Myocyte (in vitro differentiated cells): ENCODE data around the gene THRAP3. TPM values are rescaled to one million over a fixed set of nuclear protein-coding genes. Genes with fewer than 3 reads are reported as not detected.

ENCODE experiments used
- DNase-seq: peaks from one replicate; pipeline ENCODE4 v3.0.0-alpha.2; 2012; ENCODE audit warnings: low read depth
- total RNA-seq: library from RNA; depleted of rRNA; stranded (reverse); fragments of >200 nt; gene quantifications from 2 replicates; pipeline ENCODE4 v1.2.3, GENCODE V29; 2014

THRAP3 gene
- total RNA-seq, 1 donor from 2014 or later: 85.8 TPM

DNA sequence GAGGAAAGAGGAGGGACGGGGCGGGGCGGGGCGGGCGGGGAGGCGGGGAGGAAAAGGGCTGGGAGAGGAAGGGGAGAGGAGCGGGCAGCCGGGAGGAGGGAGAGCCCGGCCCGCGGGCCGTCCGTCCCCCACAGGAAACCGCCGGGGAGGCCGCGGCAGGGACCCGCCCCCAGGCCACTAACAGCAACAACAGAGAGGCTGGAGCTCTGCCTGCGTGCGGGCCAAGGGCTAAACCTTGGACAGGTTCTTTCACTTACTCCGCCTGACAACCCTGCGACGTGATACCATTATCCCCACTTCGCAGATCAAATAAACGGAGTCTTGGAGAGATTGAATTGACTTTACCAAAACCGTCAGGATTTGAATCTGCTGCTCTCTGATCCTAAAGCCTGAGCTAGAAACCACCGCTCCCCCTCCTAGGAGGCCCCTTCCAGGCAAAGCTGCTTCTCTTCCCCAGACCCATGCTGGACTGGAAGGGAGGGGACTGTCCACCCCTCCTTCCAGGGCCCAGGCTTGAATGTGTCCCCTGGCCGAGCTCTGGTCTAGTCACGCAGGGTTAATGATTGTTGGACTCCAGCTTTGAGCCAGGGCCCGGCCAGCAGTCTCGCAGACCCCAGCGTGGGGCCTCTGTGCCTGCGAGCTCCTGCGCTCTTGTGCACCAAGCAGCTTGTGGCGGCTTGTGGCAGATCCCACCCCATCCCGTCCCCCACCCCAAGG, 99.6 kb downstream of the THRAP3 start, which contains the start of gene EVA1B:
Gene EVA1B (minus strand): TSS at position 10 of the 717 bp plus-strand sequence. CDS start 608 bp downstream, outside the sequence.
- peak; percentile 62 for DNase-seq

DNA sequence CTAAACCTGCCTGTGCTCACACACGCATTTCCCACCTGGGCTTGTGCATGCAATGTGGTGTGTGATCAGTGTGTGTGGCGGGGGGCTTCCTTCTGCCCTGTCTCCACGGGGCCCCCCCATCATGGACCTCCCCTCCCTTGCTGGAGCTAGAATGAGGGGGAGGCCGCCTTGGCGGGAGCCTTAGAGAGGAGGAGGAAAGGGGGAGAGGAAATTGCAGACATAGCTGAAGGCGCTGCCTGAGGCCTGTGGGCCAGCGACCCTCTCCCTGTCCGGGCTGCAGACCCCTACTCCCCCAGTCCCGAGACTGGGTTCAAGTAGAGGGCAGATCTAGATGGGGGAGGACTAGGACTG, 100.1 kb downstream of the THRAP3 start:
- DNase-seq: no peak

DNA sequence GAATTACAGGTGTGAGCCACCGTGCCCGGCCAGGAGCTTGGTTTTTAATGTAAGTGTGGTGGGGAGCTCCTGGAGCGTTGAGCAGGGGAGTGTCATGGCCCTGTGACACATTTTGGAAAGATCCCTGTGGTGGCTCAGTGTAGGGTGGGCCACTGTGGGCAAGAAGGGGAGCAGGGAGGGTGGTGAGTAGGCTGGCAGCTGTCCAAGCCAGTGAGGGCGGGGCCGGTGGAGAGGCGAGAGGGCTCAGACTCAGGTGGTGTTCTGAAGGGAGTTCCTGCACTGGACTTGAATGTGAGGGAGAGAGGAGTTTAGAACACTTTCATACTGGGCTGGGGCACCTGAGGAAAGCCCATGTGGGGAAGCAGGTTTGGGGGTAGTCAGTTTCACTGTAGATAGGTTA, 102.3 kb downstream of the THRAP3 start:
- no peak for DNase-seq

DNA sequence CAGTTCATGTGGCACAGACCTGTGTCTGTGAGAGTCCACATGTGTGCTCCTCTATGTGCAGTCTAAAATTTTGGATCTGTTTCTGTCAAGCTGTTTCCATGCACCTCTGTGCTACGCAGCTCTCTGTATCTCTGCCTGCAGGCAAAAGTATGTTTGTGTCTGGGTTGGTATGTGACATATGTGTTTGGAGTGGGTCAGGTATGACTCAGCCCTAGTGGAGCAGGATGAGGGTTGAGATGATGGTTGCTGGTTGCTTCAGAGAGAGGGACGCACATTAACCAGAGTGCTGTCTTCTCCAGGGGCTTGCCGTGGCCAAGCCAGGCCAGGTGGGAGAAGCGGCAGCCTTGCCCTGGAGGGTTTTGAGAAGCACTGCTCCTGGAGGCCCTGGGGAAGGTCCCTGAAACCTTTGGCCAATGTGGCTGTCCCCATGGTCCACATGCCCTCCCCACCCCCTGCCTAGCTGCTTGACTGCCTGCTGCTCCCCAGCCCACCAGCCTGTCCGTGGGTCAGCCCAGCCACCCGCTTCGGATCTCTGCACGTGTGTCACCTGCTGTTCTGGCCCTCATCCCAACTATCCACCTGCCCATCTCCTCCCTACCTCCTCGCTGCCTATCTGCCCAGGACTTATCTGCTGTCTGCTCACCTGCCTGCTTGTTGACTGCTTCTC, 103.3 kb downstream of the THRAP3 start:
- no peak for DNase-seq

DNA sequence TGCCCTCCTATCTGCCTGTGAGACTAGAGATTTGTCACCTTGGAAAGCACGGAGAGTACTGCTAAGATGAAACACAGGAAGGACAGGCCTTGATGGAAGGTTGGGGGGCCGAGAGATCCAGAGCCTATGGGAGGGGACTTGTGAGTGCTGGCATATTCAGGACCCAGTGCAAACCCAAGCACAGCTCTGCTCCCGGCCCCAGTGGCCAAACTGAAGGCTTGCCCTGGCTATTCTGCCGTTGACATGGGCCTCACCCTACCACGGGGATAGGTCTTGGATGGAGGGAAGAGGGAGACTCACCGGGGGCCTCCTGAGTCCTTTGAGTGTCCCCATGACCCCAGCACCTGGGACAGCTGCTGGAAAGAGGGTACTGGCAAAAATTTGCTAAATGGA, 103.8 kb downstream of the THRAP3 start:
- DNase-seq: no peak

DNA sequence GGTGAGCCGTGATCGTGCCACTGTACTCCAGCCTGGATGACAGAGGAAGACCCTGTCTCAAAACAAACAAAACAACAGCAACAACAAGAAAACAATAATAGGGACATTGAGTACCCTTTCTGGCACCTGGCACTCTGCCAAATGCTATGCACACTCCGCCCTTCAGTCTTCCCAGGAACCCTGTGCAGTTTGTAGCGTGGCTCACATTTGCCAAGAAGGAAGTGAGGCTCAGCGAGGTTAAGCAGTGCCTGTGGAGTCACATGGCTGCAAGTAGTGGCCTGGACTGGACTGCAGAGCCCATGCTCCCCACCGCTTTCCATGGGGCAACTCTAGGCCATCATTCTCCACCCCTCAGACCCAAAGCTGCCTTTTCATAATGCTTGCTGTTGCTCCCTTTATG, 104.5 kb downstream of the THRAP3 start:
- no peak for DNase-seq

DNA sequence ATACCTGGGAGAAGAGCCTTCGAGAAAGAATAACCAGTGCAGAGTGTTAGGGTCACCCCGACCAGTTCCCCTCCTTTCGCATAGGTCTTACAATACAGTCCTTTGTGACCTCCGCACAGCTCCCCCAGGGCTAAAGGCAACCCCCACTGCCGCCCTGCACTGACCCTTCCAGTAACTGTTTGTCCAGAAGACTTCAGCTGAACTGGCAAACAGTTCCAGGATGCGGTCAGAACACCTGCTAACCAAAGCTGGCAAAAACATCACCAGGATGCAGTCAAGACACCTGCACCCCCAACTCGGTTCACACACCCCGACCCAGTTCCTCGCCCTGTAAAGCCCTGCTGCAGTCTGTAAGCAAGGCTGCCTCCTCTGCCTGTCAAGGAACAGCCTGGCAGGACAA, 105.6 kb downstream of the THRAP3 start:
- no peak for DNase-seq

DNA sequence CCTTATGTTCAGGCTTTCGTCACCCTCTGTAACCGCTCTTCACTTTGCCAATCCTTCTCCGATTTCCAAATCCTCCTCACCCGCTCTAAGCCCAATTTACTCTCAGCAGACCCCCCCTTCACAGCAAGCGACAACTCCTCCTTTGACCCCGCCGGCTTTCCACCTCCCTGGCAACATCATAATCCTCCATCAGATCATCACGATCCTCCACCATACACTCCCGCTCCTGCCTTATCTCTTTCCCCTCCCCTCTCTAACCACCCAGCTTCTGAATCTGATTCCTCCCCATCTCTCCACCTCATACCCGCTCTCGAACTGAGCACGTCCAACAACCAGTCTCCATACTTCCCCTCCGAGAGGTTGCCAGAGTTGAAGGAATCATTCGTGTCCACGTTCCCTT, 106.7 kb downstream of the THRAP3 start:
- DNase-seq: no peak

DNA sequence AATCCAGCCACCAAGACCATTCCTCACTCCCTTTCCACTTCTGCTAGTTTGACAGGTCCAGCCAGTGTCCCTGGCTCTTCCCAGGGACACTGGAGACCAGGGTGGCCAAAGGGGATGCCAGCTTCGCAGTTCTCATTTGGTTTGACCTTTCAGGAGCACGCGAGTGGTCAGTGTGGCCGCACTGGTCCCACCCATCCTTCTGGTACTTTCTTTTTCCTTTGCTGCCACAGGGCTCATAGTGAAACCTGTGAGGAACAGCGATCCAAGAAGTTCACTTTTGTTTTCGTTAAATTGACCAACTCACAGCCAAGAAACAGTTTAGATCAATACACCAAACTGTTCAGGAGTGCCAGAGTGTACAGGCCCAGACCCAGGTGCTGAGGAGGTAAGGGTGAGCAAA, 113.6 kb downstream of the THRAP3 start:
- no peak for DNase-seq

DNA sequence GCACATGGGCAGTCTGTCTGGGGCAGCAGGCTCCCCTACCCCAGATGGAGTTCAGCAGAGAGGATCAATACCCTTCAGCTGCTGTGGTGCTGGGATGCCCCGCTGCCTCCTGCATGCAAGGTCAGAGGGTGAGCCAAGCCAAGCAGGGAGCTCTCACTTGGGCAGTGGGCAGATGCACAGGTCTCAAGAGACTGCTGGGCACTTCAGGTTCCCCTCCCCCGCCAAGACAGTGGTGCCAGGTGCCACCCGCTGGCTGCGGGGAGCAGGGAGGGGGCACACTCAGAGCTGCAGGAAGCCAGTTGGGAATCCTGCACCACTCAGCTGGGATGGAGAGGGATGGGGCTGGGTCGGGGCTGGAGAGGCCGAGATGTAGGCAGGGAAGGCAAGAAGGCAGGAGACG, 115.0 kb downstream of the THRAP3 start:
- no peak for DNase-seq

DNA sequence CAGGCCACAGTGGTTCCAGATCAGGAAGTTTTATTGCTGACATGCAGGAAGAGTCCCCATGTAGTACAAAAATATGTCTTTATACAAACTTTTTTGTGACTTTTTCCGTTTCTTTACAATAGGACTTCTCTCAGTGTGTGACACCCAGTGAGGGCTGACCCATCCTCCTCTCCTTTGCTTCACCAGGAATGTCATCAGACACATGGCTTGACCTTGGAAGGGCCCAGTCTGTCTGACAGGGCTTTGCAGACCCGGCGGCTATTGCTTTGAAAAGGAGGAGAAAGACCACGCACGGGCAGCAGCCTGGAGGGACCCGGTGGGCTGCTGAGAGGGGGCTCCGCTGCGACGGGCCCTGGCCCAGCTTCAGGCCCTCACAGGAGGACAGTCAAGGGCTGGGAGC, 115.4 kb downstream of the THRAP3 start:
- DNase-seq: no peak

DNA sequence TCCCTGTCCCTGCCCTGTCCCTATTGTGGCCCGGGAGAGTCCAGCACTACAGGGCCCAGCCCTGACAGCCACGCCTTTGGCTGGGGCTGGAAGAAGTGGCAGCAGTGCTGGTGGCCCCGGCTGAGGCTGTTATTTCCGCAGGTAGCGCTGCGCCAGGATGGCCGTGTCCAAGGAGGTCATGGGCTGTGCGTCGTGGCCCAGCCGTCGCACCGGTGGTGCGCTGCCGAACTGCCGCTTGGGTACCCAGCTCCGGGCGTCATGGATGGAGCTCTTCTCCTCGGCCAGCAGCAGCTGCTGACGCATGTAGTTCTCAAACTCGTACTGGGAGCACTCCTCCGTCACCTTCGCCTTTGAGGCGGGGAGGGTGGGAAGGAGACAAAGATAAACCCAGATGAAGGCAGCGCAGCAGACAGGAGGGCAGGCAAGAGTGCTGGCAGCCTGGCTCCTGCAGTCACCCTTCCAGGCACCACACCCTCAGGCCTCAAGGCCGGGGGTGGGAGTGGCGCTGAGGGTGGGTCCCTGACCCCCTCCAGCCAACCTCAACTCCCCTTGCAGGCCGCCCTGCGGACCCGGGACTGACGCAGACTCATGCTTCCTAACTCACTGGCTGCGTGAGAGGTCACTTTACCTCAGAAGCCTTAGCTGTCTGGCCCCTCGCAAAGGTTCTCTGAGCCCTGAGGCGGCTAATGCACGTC, 117.5 kb downstream of the THRAP3 start:
- DNase-seq: no peak

DNA sequence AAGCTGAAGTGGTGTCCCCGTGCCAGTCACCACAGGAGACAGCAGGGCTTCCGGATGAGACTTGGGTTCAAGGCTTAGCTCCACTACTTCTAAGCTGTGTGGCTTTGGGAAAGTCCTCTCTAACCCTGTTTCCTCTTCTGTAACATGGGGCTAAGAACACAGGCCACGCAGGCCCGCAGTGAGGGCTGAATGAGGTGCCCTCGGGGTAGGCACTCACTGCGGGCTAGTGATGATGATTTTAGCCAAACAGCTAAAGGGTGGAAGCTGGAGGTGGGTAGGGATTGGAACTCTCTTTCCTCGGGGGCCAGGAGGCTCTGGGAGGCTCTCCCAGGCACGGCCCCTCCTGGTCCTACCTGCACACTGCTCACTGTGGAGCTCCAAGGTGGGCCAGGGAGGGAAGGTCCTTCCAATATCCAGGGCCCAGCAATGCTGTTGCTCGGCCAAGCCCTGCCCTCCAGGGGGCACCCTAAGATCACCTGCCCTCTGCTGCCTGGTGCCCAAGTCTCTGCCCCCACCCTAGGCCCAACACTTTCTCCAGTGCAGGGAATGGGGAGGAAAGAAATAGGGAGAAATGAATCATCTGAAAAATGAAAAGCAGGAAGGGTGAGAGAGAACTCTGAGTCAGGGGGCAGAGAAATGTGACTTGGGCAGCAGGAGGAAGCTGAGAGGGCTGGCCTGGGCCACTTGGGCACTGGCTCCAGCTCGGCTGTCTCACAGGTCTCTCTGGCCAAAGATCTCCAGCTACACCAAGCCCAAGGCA, 118.4 kb downstream of the THRAP3 start:
- peak; percentile 76 for DNase-seq

DNA sequence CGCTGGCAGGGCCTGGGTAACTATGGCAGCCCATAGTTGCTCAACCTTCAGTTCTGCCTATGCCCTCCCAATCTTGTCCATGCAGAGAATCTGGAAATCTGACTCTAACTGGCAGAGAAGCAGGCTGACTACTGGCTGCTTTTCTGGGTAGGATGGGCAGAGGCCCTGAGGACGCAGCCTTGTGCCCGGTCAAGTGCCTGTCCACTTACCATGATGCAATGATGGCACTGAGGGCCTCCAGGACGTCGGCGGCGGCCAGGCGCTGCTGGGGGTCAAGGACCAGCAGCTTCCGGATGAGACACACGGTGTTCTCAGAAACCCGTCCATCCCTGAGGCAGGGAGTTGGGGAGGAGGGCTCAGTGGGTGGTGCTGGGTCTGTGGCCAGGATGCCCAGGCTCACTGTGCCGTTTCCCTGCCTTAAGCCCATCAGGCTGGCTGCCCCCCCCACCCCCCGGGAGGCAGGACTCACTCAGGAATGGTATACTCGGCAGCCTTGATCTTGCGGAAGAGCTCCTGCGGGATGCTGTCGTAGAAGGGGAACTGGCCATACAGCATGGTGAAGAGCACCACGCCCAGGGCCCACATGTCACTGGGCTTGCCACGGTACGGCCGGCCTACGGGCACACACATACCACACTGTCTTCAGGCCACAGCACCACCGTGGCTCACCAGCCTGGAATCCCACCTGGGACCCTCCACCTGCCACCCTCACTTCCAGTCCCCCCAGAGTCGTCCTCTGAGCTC, 119.6 kb downstream of the THRAP3 start:
- no peak for DNase-seq

DNA sequence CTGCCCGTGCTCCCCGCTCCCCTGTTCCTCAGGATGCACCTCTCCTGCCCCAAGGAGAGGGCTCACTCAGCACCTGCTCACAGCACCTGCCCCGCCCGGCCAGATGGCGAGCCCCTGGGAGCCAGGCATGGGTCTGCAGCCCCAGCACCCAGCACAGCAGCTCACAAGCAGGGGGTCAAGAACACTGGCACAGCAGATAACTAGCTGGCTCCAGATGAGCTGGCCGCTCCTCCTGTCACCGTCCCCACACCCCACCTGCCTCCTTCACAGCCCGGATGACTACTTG, 120.1 kb downstream of the THRAP3 start:
- DNase-seq: no peak

DNA sequence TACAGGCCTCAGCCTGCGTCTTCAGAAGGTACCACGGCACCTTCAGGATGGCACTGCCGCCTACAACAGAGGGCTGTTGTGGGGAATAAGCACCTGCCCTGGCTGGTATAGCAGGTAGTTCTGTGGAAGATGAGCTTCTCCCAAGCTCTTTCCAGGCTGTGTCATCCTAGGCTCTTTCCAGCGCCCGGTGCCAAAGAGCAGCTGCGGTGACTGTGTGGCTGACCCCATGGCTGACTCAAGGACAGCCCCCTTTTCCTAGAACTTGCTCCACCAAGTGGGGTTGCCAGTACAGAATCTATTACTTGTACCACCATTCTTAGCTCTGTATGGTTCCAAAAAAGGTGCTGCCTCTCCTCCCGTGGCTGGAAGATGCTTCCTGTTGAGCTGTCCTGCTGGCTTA, 121.1 kb downstream of the THRAP3 start:
- DNase-seq: no peak

DNA sequence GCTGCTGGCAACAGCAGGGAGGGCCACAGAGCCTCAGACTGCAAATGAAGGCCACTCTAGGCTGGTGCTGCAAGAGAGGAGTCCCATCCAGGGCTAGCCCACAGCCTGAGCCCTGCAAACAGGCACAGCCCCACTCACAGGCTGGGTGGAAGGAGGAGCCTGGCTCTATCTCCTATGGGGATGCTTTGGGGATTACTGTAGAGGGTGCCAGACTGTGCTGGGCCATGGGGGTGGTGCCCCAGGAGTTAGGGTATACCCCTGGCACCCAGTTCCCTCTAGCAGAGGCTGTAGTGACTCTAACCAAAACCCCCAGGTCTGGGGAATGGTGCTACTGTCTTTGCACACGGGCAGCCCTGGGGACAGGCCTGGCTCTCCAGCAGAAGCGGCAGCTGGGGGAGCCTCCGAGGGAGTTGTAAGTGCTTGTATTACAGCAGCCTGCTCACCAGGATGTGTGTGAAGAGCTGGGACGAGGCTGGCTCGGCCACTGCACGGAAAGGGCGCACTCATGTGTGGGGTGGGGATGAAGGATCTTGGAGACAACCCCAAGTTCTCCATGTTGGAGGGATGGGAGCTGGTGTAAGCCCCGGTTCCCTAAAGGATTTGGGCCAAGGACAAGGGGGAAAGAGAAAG, 122.6 kb downstream of the THRAP3 start:
- DNase-seq: no peak

DNA sequence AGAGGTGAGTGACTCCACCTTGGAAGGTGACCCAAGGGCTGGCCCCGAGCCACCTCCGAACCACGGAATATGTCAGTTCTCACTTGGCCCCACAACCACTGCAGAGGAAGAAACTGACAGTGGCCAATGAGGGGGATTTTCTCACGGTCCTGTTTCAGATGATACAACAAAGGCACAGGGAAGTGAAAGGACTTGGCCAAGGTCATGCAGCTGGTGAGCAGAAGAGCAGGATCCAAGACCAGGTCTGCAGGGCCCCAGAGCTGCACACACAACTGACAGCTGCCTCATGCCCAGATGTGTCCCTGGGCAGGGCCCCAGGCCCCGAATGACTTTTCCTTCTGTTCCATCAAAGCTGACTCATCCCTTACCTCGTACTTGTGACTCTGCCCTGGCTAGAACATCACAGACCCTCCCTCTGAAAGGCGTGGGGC, 125.0 kb downstream of the THRAP3 start:
- peak; percentile 65 for DNase-seq

DNA sequence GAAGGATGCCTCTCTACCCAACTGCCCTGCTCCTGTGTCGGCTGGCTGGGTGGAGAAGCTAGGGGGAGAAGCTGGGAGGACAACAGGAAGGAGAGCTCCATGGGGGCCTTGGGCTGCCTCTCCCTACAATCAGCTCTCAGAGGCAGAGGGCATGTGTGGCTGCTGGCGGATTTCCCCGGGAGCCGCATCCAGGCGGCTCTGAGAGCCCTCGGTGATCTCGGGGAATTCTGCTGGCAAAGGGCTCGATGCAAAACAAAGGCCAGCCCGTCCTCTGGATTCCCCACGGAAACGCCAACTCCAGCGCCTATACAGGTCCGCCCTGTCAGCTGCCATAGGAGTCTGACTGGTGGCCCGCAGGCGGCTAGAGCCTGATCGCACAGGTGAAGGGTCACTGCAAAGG, 125.6 kb downstream of the THRAP3 start:
- DNase-seq: peak; percentile 62

DNA sequence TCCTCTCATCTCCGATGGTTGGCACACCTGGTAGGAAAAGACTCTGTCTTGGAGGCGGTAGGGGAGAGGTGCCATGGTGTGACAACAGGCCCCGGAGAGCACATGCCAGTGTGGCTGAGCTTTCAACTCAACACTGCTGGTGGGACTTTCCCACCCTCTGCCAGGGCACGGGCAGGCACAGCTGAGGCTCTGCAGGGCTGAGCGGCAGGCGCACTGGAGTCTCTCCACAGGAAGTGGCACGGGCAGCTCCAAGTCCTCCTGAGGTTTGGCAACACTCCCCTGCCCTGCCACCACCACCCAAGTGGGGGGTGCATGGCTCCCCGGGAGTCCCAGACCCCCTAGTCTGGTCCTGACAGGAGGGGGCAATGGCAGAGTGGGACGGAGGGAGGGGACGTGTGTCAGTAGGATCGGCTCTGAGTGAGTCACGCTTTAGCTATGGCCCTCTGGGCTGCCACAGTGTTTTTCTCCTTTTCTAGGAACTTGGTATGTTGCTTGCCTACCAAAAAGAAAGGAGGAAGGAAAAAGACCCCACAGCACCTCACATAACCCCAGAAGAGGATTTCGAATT, 126.5 kb downstream of the THRAP3 start:
- DNase-seq: peak; percentile 93
